ENCODE data around the gene PIK3IP1. TPM values are rescaled to one million over a fixed set of nuclear protein-coding genes. Genes with fewer than 3 reads are reported as not detected.

PIK3IP1 gene
- total and polyA plus RNA-seq, 10 of the 15 experiments (the other 5 are each of a cell fraction or from before 2014, with no cell fraction given): 0.77 to 6.5 (median 3.0) TPM

DNA sequence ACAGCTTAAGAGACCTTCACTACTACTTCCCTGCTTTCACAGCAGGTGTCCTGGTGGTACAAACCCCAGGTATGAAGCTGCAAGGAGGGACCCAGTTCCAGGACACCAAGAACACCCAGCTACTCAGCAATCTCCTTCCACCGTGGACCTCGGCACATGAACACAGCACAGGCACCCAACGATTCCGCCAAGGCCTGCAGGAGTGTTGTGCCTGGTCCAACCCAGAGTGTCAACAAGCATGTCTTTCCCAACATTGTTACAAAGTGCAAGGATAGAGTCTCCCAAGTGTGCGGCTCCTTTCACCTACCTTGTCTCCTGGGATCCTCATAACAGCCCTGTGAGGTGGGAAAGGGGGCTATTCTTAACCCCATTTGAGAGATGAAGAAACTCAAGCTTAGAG, 42.0 kb upstream of the PIK3IP1 start (continued):
- TF ChIP-seq GABPA (IDR thresholded peaks at IDR 0.05; ENCODE audit: low read depth) (no peak), TARDBP (IDR thresholded peaks at IDR 0.05; ENCODE audit: borderline replicate concordance) (no peak), SP1 (IDR thresholded peaks at IDR 0.05; ENCODE audit: low read depth, low read length) (no peak), SRF (IDR thresholded peaks at IDR 0.05; ENCODE audit: low read depth in 2 of 2, low read length in 2 of 2) (no peak)

DNA sequence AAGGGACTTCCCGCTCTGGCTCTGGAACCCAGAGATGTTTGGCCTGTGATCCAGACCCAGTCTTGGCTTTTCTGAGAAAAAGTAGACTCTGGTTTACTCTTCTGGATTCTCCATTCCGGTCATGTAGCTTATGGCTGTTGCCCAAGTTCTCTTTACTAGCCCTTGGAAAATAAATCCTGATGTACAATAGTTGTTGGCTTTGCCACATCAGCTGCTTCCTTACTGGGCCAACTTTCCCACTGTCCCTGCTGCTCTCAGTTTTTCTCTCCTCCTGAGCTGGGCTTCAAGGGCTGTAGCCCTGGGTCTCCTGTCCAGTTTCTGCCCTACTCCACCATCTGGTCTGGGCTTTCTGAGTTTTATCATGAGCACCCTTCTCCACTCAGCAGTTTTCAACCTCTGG, 41.4 kb upstream of the PIK3IP1 start:
- H3K27me3 ChIP-seq (replicated peaks in 1 of 2; ENCODE audit: control insufficient read depth in 2 of 2, insufficient read depth in 2 of 2, low read length in 1 of 2): no peaks in the 10 kb centered on the region
- ChIA-PET RAD21 (ENCODE audit: unreplicated experiment) (no interaction called here), POLR2A (interaction anchor here (1.1 kb wide), 1 partner anchor 10 kb away, joined by 4 read pairs; no protein-coding TSS in a partner anchor), CTCF (no interaction called here), SMC1A (ENCODE audit: uncharacterized antibody, unreplicated experiment) (no interaction called here)
- H3K79me2 ChIP-seq (ENCODE audit: control insufficient read depth, insufficient read depth, low read length): no peaks in the 10 kb centered on the region
- no peak overlapping the region for H3K27ac ChIP-seq (ENCODE audit: control insufficient read depth, insufficient read depth)
- no peak overlapping the region for H3K4me3 ChIP-seq
- BruUV-seq (replicated peaks): no TSS peak
- H2AFZ ChIP-seq (ENCODE audit: control insufficient read depth, low read depth, low read length): no peak overlapping the region
- DNase-seq (ENCODE audit: low read depth, low spot score) (no peak), ATAC-seq (no peak), FAIRE-seq (no peak)
- H3K4me1 ChIP-seq (ENCODE audit: control insufficient read depth, insufficient read depth, low read length): no peaks in the 10 kb centered on the region
- intact Hi-C loops (cut with micrococcal nuclease; ENCODE audit: unreplicated experiment): no loop called here
- H3K36me3 ChIP-seq (ENCODE audit: control insufficient read depth in 2 of 2, insufficient read depth in 2 of 2, low read length in 1 of 2): peaks cover 15 to 25% of the 10 kb centered on the region in 2 experiments
- H3K9me3 ChIP-seq (replicated peaks; ENCODE audit: control insufficient read depth, insufficient read depth, low read length): no peaks in the 10 kb centered on the region
- in situ Hi-C loops (cut with MboI): no loop called here
- TF ChIP-seq, protein P1, sequence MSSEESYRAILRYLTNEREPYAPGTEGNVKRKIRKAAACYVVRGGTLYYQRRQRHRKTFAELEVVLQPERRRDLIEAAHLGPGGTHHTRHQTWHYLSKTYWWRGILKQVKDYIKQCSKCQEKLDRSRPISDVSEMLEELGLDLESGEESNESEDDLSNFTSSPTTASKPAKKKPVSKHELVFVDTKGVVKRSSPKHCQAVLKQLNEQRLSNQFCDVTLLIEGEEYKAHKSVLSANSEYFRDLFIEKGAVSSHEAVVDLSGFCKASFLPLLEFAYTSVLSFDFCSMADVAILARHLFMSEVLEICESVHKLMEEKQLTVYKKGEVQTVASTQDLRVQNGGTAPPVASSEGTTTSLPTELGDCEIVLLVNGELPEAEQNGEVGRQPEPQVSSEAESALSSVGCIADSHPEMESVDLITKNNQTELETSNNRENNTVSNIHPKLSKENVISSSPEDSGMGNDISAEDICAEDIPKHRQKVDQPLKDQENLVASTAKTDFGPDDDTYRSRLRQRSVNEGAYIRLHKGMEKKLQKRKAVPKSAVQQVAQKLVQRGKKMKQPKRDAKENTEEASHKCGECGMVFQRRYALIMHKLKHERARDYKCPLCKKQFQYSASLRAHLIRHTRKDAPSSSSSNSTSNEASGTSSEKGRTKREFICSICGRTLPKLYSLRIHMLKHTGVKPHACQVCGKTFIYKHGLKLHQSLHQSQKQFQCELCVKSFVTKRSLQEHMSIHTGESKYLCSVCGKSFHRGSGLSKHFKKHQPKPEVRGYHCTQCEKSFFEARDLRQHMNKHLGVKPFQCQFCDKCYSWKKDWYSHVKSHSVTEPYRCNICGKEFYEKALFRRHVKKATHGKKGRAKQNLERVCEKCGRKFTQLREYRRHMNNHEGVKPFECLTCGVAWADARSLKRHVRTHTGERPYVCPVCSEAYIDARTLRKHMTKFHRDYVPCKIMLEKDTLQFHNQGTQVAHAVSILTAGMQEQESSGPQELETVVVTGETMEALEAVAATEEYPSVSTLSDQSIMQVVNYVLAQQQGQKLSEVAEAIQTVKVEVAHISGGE (CRISPR knock-in tag; IDR thresholded peaks at IDR 0.05): no peak
- TF ChIP-seq CBFB (IDR thresholded peaks at IDR 0.05; ENCODE audit: low read depth) (no peak), SMC3 (IDR thresholded peaks at IDR 0.05; ENCODE audit: borderline replicate concordance, low read length) (no peak)
- TF ChIP-seq, protein P2, sequence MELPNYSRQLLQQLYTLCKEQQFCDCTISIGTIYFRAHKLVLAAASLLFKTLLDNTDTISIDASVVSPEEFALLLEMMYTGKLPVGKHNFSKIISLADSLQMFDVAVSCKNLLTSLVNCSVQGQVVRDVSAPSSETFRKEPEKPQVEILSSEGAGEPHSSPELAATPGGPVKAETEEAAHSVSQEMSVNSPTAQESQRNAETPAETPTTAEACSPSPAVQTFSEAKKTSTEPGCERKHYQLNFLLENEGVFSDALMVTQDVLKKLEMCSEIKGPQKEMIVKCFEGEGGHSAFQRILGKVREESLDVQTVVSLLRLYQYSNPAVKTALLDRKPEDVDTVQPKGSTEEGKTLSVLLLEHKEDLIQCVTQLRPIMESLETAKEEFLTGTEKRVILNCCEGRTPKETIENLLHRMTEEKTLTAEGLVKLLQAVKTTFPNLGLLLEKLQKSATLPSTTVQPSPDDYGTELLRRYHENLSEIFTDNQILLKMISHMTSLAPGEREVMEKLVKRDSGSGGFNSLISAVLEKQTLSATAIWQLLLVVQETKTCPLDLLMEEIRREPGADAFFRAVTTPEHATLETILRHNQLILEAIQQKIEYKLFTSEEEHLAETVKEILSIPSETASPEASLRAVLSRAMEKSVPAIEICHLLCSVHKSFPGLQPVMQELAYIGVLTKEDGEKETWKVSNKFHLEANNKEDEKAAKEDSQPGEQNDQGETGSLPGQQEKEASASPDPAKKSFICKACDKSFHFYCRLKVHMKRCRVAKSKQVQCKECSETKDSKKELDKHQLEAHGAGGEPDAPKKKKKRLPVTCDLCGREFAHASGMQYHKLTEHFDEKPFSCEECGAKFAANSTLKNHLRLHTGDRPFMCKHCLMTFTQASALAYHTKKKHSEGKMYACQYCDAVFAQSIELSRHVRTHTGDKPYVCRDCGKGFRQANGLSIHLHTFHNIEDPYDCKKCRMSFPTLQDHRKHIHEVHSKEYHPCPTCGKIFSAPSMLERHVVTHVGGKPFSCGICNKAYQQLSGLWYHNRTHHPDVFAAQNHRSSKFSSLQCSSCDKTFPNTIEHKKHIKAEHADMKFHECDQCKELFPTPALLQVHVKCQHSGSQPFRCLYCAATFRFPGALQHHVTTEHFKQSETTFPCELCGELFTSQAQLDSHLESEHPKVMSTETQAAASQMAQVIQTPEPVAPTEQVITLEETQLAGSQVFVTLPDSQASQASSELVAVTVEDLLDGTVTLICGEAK (IDR thresholded peaks at IDR 0.05; ENCODE audit: borderline replicate concordance): no peak
- no peaks in the 10 kb centered on the region for H4K20me1 ChIP-seq (ENCODE audit: control insufficient read depth, insufficient read depth)
- no peak overlapping the region for H3K9ac ChIP-seq (ENCODE audit: control insufficient read depth, insufficient read depth, low read length)
- no peak overlapping the region for H3K4me2 ChIP-seq (ENCODE audit: control insufficient read depth, insufficient read depth)
- 94% methylated on average over 2 of the region's 2 CpGs for WGBS (ENCODE audit: insufficient coverage, insufficient replicate concordance, low lambda C conversion rate, missing lambda C conversion rate)

All from GM12878 (cell line).